Vagina (tissue), 2 donors: ENCODE data around the gene UGT2B10.

Source experiments
- POLR2A ChIP-seq, 2 donors: fragments of 450-650 bp; IDR thresholded peaks; one replicate each; pipeline ENCODE4 v1.6.1; 2017; ENCODE audit warnings: antibody characterized with exemption in 2 of 2, mild to moderate bottlenecking in 2 of 2, moderate library complexity in 2 of 2
- POLR2AphosphoS5 ChIP-seq, 2 donors: sonication (generic); formaldehyde crosslinking; IDR thresholded peaks; one replicate each; pipeline ENCODE4 v1.9.0; 2017; ENCODE audit warnings: antibody characterized with exemption in 2 of 2, mild to moderate bottlenecking in 2 of 2, low read depth in 1 of 2; ENCODE audit not compliant: insufficient read depth in 1 of 2

DNA sequence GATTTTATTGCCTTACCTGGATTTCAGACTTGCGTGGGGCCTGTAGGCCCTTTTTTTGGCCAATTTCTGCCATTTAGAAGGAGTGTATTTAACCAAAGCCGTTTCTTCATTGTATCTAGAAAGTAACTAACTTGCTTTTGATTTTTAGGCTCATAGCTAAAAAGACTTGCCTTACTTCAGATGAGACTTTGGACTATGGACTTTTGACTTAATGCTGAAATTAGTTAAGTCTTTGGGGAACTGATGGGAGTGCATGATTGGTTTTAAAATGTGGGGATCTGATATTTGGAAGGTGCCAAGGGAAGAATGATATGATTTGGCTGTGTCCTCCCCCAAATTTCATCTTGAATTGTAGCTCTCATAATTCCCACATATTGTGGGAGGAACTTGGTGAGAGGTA, 7.7 kb upstream of the UGT2B10 start:
- no peak for TF ChIP-seq POLR2A (IDR thresholded peaks at IDR 0.05)
- no peak for TF ChIP-seq POLR2AphosphoS5 (IDR thresholded peaks at IDR 0.05; ENCODE audit: insufficient read depth in 1 of 2, low read depth in 1 of 2)
